Chondrocyte (in vitro differentiated cells): ENCODE measurements around the gene COL5A1. TPM values are rescaled to one million over a fixed set of nuclear protein-coding genes. Genes with fewer than 3 reads are reported as not detected.

Source experiments
- DNase-seq: peaks from one replicate; pipeline ENCODE4 v3.0.0; 2021; ENCODE audit warnings: mixed read lengths, low spot score
- H3K27ac Mint-ChIP-seq: one replicate; pipeline ENCODE4 v1.8.0; 2021; ENCODE audit warnings: mild to moderate bottlenecking, moderate library complexity, mixed read lengths; ENCODE audit not compliant: unreplicated experiment
- H3K27me3 Mint-ChIP-seq: 2 replicates; pipeline ENCODE4 v1.8.0; 2021; ENCODE audit warnings: low read depth, mixed read lengths
- H3K36me3 Mint-ChIP-seq: 2 replicates; pipeline ENCODE4 v1.8.0; 2021; ENCODE audit warnings: low read depth, mixed read lengths
- H3K4me1 Mint-ChIP-seq: 2 replicates; pipeline ENCODE4 v1.8.0; 2021; ENCODE audit warnings: low read depth, mild to moderate bottlenecking, mixed read lengths
- H3K4me3 Mint-ChIP-seq: one replicate; pipeline ENCODE4 v1.8.0; 2021; ENCODE audit warnings: mild to moderate bottlenecking, moderate library complexity, mixed read lengths; ENCODE audit not compliant: unreplicated experiment
- H3K9me3 Mint-ChIP-seq: 2 replicates; pipeline ENCODE4 v1.8.0; 2021; ENCODE audit warnings: low read depth, mixed read lengths
- CTCF ChIP-seq: fragments of 200-600 bp; sonication (generic); IDR thresholded peaks from 2 replicates; pipeline ENCODE4 v1.5.0; 2021; ENCODE audit warnings: antibody characterized with exemption, mild to moderate bottlenecking, moderate library complexity
- total RNA-seq: library from RNA; stranded (reverse); gene quantifications from 3 replicates; pipeline ENCODE4 v1.2.1, GENCODE V29; 2021

Gene COL5A1
- total RNA-seq, 1 donor from 2014 or later = 2,235 TPM

GRCh38 chr9:134779640-134780039, 138.0 kb downstream of the COL5A1 start:
- H3K4me3 Mint-ChIP-seq = no peak overlapping the region
- H3K9me3 Mint-ChIP-seq = no peaks in the 10 kb centered on the region
- DNase-seq = no peak
- H3K27me3 Mint-ChIP-seq = no peaks in the 10 kb centered on the region
- H3K4me1 Mint-ChIP-seq = peaks cover 62% of the 10 kb centered on the region
- H3K36me3 Mint-ChIP-seq = peaks cover 49% of the 10 kb centered on the region
- H3K27ac Mint-ChIP-seq = peak overlapping the region; percentile 83
- TF ChIP-seq CTCF = no peak

GRCh38 chr9:134781591-134782302, 140.1 kb downstream of the COL5A1 start:
- DNase-seq = no peak
- H3K27ac Mint-ChIP-seq = no peak overlapping the region
- H3K27me3 Mint-ChIP-seq = no peaks in the 10 kb centered on the region
- H3K4me1 Mint-ChIP-seq = peaks cover 50% of the 10 kb centered on the region
- TF ChIP-seq CTCF = peak; percentile 67
- no peaks in the 10 kb centered on the region for H3K9me3 Mint-ChIP-seq
- peaks cover 44% of the 10 kb centered on the region for H3K36me3 Mint-ChIP-seq
- no peak overlapping the region for H3K4me3 Mint-ChIP-seq

GRCh38 chr9:134782921-134783698, 141.5 kb downstream of the COL5A1 start:
- DNase-seq = no peak
- TF ChIP-seq CTCF = no peak
- Mint-ChIP-seq H3K4me3 (no peak overlapping the region), H3K9me3 (no peaks in the 10 kb centered on the region), H3K27ac (peak overlapping the region; percentile 77), H3K27me3 (no peaks in the 10 kb centered on the region), H3K4me1 (peaks cover 43% of the 10 kb centered on the region), H3K36me3 (peaks cover 54% of the 10 kb centered on the region)

- Mint-ChIP-seq H3K4me1 (peaks cover 41% of the 10 kb centered on the region), H3K36me3 (peaks cover 56% of the 10 kb centered on the region), H3K4me3 (no peak overlapping the region), H3K9me3 (no peaks in the 10 kb centered on the region), H3K27me3 (no peaks in the 10 kb centered on the region), H3K27ac (peak overlapping the region; percentile 45)
- no peak for TF ChIP-seq CTCF
- DNase-seq = no peak
These were observed 142.1 kb downstream of the COL5A1 start for GRCh38 chr9:134783699-134784039.

- no peak for DNase-seq
- peaks cover 32% of the 10 kb centered on the region for H3K4me1 Mint-ChIP-seq
- H3K4me3 Mint-ChIP-seq = no peak overlapping the region
- TF ChIP-seq CTCF = no peak
- peak overlapping the region; percentile 61 for H3K27ac Mint-ChIP-seq
- H3K9me3 Mint-ChIP-seq = no peaks in the 10 kb centered on the region
- H3K36me3 Mint-ChIP-seq = peaks cover 51% of the 10 kb centered on the region
- H3K27me3 Mint-ChIP-seq = no peaks in the 10 kb centered on the region
These were observed 143.1 kb downstream of the COL5A1 start for GRCh38 chr9:134784577-134785305.
